ENCODE measurements around the gene CAV2. TPM values are rescaled to one million over a fixed set of nuclear protein-coding genes. Genes with fewer than 3 reads are reported as not detected.

Gene CAV2
- total RNA-seq, 1 donor, result 67.3 TPM

DNA sequence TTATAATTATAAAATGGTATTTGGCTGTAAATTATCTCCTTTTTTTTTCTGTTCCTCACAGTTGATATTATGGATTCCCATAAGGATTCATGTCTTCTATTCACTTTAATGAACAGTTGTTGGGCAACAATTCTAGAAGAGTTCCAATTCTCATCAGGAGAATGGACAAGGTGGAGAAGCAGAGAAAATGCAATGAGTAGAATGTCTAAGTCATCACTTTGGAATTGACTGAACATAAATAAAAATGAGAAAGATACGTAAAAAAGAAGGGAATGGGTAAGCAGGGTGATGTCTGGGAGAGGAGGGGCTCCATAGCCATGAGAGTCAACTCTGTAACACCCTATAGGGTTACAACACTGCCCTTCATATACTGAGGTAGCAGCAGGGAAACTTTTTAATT is 1.8 kb upstream of the CAV2 start:
- Histone ChIP-seq H3K27ac (ENCODE audit: low read depth, low read length) (no peak overlapping the region), H3K9me3 (ENCODE audit: low read depth, low read length) (no peaks in the 10 kb centered on the region), H3K4me2 (ENCODE audit: insufficient read depth, low read length) (no peak overlapping the region), H3K79me2 (ENCODE audit: insufficient read depth, low read length) (peaks cover 29% of the 10 kb centered on the region), H4K20me1 (ENCODE audit: insufficient read depth, low read length) (no peaks in the 10 kb centered on the region), H3K27me3 (ENCODE audit: insufficient read depth, low read length) (no peaks in the 10 kb centered on the region), H2AFZ (ENCODE audit: low read length) (no peak overlapping the region), H3K4me1 (ENCODE audit: insufficient read depth, low read length) (peaks cover 24% of the 10 kb centered on the region), H3K36me3 (ENCODE audit: insufficient read depth, low read length) (no peaks in the 10 kb centered on the region), H3K4me3 (ENCODE audit: insufficient read depth, low read length) (no peak overlapping the region)
- DNase-seq (ENCODE audit: insufficient read length, low spot score, missing footprints), result peak; percentile 36
- no peak for TF ChIP-seq CTCF (IDR thresholded peaks at IDR 0.05; ENCODE audit: extremely low read depth, low read depth, low read length)

GRCh38 chr7:116500078-116500853 is 728 bp downstream of the CAV2 start:
- Histone ChIP-seq H3K36me3 (ENCODE audit: insufficient read depth, low read length) (peaks cover under 1% of the 10 kb centered on the region), H3K27ac (ENCODE audit: low read depth, low read length) (peak overlapping the region; percentile 46), H3K9me3 (ENCODE audit: low read depth, low read length) (no peaks in the 10 kb centered on the region), H3K4me1 (ENCODE audit: insufficient read depth, low read length) (peaks cover 26% of the 10 kb centered on the region), H3K4me2 (ENCODE audit: insufficient read depth, low read length) (peak overlapping the region; percentile 93), H4K20me1 (ENCODE audit: insufficient read depth, low read length) (no peaks in the 10 kb centered on the region), H3K79me2 (ENCODE audit: insufficient read depth, low read length) (peaks cover 43% of the 10 kb centered on the region), H2AFZ (ENCODE audit: low read length) (peak overlapping the region; percentile 90), H3K27me3 (ENCODE audit: insufficient read depth, low read length) (no peaks in the 10 kb centered on the region), H3K4me3 (ENCODE audit: insufficient read depth, low read length) (peak overlapping the region; percentile 89)
- peak; percentile 89 for DNase-seq (ENCODE audit: insufficient read length, low spot score, missing footprints)
- no peak for TF ChIP-seq CTCF (IDR thresholded peaks at IDR 0.05; ENCODE audit: extremely low read depth, low read depth, low read length)

GRCh38 chr7:116501425-116502167 is 2.1 kb downstream of the CAV2 start:
- no peak overlapping the region for H2AFZ ChIP-seq (ENCODE audit: low read length)
- no peaks in the 10 kb centered on the region for H3K9me3 ChIP-seq (ENCODE audit: low read depth, low read length)
- no peaks in the 10 kb centered on the region for H4K20me1 ChIP-seq (ENCODE audit: insufficient read depth, low read length)
- DNase-seq (ENCODE audit: insufficient read length, low spot score, missing footprints), result no peak
- H3K36me3 ChIP-seq (ENCODE audit: insufficient read depth, low read length), result peaks cover 13% of the 10 kb centered on the region
- peak overlapping the region; percentile 93 for H3K4me2 ChIP-seq (ENCODE audit: insufficient read depth, low read length)
- peaks cover 26% of the 10 kb centered on the region for H3K4me1 ChIP-seq (ENCODE audit: insufficient read depth, low read length)
- no peak for TF ChIP-seq CTCF (IDR thresholded peaks at IDR 0.05; ENCODE audit: extremely low read depth, low read depth, low read length)
- H3K4me3 ChIP-seq (ENCODE audit: insufficient read depth, low read length), result peak overlapping the region; percentile 89
- peak overlapping the region; percentile 46 for H3K27ac ChIP-seq (ENCODE audit: low read depth, low read length)
- H3K27me3 ChIP-seq (ENCODE audit: insufficient read depth, low read length), result no peaks in the 10 kb centered on the region
- peaks cover 49% of the 10 kb centered on the region for H3K79me2 ChIP-seq (ENCODE audit: insufficient read depth, low read length)
